ENCODE measurements around the gene GRIA2. TPM values are rescaled to one million over a fixed set of nuclear protein-coding genes. Genes with fewer than 3 reads are reported as not detected.

The GRIA2 gene
- total RNA-seq, 2 donors from 2014 or later = 0.91 to 5.1 TPM

DNA sequence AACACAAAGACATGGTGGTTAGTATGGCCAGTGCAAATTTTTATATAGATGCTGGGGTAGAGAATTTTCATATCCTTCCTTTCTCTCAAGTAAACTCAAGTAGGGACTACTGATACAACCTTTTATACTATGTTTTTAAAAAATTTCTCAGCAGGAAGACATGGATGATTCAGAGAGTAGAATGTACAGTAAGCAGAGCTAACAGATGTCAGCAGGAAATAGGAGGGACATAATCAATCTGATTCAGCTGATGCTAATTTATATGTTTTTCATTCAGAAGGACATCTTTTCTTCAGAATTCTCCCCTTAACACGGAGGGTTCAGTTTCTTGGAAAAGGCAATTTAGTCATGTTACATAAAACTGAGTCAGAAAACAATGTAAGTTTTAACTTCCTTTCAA lies 95.4 kb downstream of the GRIA2 start:
- intact Hi-C loops (cut with DNase I) = no loop called here
- TF ChIP-seq CTCF (IDR thresholded peaks at IDR 0.05) (no peak), POLR2A (IDR thresholded peaks at IDR 0.05) (no peak), POLR2AphosphoS5 (IDR thresholded peaks at IDR 0.05) (no peak)
- WGBS = 52% methylated on average over 1 of the region's 1 CpG

DNA sequence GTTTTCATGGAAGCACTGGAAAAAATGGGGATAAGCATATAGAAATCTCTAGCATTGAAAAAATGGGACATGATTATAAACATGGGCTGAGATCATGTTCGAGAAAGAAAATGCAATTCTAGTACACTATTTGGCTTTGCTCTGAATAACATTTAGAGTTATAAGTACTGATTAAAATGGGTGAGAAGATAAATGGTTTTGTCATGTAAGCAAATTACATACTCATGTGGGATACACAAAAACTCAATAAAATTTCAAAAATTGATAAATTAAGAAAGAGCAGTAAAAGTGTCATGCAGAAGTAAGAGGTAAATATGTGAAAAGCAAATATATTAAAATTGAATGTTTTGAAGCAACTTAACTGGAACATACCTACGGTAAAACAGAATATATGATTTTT lies 99.6 kb downstream of the GRIA2 start:
- Histone ChIP-seq H3K27ac (no peak overlapping the region), H3K36me3 (no peaks in the 10 kb centered on the region), H3K9me3 (no peaks in the 10 kb centered on the region), H3K27me3 (replicated peaks; ENCODE audit: insufficient read depth) (no peaks in the 10 kb centered on the region), H3K4me3 (no peak overlapping the region), H3K4me1 (replicated peaks) (no peaks in the 10 kb centered on the region)
- DNase-seq (ENCODE audit: low spot score) = no peak
- TF ChIP-seq POLR2AphosphoS5 (IDR thresholded peaks at IDR 0.05) (no peak), POLR2A (IDR thresholded peaks at IDR 0.05) (no peak), CTCF (IDR thresholded peaks at IDR 0.05) (no peak)
- intact Hi-C loops (cut with DNase I) = no loop called here
- WGBS = 83% methylated on average over 2 of the region's 2 CpGs

More for the DNA sequence above, 95.4 kb downstream of the GRIA2 start:
- Histone ChIP-seq H3K9me3 (no peaks in the 10 kb centered on the region), H3K27me3 (replicated peaks; ENCODE audit: insufficient read depth) (no peaks in the 10 kb centered on the region), H3K4me3 (no peak overlapping the region), H3K4me1 (replicated peaks) (no peaks in the 10 kb centered on the region), H3K27ac (no peak overlapping the region), H3K36me3 (no peaks in the 10 kb centered on the region)
- no peak for DNase-seq (ENCODE audit: low spot score)

- intact Hi-C loops (cut with DNase I) = no loop called here
These were observed 107.1 kb downstream of the GRIA2 start for GRCh38 chr4:157327666-157328065.

DNA sequence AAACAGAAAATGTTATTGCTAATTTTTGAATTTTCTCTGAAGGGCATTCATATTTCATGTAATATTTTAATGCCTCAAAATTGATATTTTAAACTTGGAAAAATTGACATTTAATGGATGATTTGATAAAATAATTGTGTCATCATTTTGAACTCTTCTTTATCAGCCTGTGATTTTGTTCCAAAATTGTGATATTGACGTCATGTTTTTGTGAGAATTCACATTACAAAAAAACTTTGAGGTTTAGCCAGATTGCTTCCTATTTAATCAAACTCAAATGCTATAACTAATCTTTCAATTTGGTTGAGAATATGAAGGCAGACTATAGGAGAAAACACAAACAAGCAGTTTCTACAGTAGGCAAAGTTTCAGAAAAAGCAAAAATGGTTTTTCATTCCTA lies 137.4 kb downstream of the GRIA2 start:
- no peak for DNase-seq (ENCODE audit: low spot score)
- Histone ChIP-seq H3K27ac (no peak overlapping the region), H3K4me3 (no peak overlapping the region), H3K36me3 (no peaks in the 10 kb centered on the region), H3K9me3 (no peaks in the 10 kb centered on the region), H3K27me3 (replicated peaks; ENCODE audit: insufficient read depth) (no peaks in the 10 kb centered on the region), H3K4me1 (replicated peaks) (no peaks in the 10 kb centered on the region)
- 88% methylated on average over 1 of the region's 1 CpG for WGBS
- intact Hi-C loops (cut with DNase I) = no loop called here
- TF ChIP-seq POLR2A (IDR thresholded peaks at IDR 0.05) (no peak), POLR2AphosphoS5 (IDR thresholded peaks at IDR 0.05) (no peak), CTCF (IDR thresholded peaks at IDR 0.05) (no peak)

More at GRCh38 chr4:157327666-157328065, 107.1 kb downstream of the GRIA2 start:
- H3K27me3 ChIP-seq (replicated peaks; ENCODE audit: insufficient read depth) = no peaks in the 10 kb centered on the region
- no peaks in the 10 kb centered on the region for H3K4me1 ChIP-seq (replicated peaks)
- TF ChIP-seq POLR2A (IDR thresholded peaks at IDR 0.05) (no peak), CTCF (IDR thresholded peaks at IDR 0.05) (no peak), POLR2AphosphoS5 (IDR thresholded peaks at IDR 0.05) (no peak)
- no peaks in the 10 kb centered on the region for H3K36me3 ChIP-seq
- no peaks in the 10 kb centered on the region for H3K9me3 ChIP-seq
- H3K27ac ChIP-seq = no peak overlapping the region
- DNase-seq (ENCODE audit: low spot score) = no peak
- no peak overlapping the region for H3K4me3 ChIP-seq
- 86% methylated on average over 2 of the region's 2 CpGs for WGBS

DNA sequence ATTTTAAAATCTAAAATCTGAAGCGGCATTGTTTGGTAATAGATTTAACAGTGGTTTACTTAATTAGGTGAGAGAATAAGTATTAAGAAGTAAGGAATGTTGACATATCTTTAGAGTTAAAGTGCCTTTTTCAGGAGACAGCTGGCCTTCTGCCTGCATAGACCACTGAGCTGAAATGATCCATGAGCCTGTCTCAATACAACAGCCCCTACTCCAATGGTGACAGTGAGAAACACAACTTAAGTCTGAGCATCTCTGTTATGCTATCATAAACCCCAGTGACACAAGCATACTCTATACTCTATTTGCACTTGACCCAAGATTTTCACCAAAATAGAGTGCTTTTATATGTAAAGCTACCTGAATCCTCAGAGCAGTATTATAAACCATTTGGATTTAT lies 137.9 kb downstream of the GRIA2 start:
- H3K27me3 ChIP-seq (replicated peaks; ENCODE audit: insufficient read depth) = no peaks in the 10 kb centered on the region
- H3K4me1 ChIP-seq (replicated peaks) = no peaks in the 10 kb centered on the region
- 78% methylated on average over 1 of the region's 1 CpG for WGBS
- H3K36me3 ChIP-seq = no peaks in the 10 kb centered on the region
- intact Hi-C loops (cut with DNase I) = no loop called here
- no peaks in the 10 kb centered on the region for H3K9me3 ChIP-seq
- no peak for DNase-seq (ENCODE audit: low spot score)
- TF ChIP-seq CTCF (IDR thresholded peaks at IDR 0.05) (no peak), POLR2AphosphoS5 (IDR thresholded peaks at IDR 0.05) (no peak), POLR2A (IDR thresholded peaks at IDR 0.05) (no peak)
- H3K4me3 ChIP-seq = no peak overlapping the region
- no peak overlapping the region for H3K27ac ChIP-seq
